ENCODE measurements around the gene CRYBB3. TPM values are rescaled to one million over a fixed set of nuclear protein-coding genes. Genes with fewer than 3 reads are reported as not detected.
"Not testable (repeated sequence)": the region's sequence is repeated elsewhere in the genome, so short reads cannot be mapped to it uniquely, and the experiment has no call there.

CRYBB3 gene
- total RNA-seq, 4 donors from 2014 or later = not detected

DNA sequence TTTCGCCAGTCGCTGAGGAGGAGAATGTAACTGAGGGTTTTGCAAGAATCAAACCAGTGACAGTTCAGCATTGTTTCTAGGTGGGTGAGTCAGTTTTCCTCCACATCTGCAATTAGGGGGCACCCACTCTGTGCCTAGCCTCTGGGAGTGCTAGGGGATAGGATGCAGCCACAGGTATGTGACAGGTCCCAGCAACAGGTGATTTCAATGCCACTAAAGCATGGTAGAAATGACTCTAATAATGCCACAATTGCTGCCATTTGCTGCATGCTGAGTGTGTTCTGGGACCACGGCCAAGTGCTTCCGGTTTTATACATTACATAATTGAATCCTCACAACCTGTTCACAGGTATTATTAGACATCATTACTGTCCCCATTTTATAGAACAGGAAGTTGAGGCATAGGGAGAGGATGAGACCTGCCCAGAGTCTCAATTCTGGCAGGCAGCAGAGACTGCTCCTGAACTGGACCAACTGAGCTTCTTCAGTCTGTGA, 20.3 kb downstream of the CRYBB3 start:
- H3K4me3 ChIP-seq = no peak overlapping the region
- no peak overlapping the region for H3K27ac ChIP-seq
- no peaks in the 10 kb centered on the region for H3K4me1 ChIP-seq
- no peaks in the 10 kb centered on the region for H3K36me3 ChIP-seq
- no peaks in the 10 kb centered on the region for H3K9me3 ChIP-seq
- DNase-seq = no peak
- TF ChIP-seq, protein P1, sequence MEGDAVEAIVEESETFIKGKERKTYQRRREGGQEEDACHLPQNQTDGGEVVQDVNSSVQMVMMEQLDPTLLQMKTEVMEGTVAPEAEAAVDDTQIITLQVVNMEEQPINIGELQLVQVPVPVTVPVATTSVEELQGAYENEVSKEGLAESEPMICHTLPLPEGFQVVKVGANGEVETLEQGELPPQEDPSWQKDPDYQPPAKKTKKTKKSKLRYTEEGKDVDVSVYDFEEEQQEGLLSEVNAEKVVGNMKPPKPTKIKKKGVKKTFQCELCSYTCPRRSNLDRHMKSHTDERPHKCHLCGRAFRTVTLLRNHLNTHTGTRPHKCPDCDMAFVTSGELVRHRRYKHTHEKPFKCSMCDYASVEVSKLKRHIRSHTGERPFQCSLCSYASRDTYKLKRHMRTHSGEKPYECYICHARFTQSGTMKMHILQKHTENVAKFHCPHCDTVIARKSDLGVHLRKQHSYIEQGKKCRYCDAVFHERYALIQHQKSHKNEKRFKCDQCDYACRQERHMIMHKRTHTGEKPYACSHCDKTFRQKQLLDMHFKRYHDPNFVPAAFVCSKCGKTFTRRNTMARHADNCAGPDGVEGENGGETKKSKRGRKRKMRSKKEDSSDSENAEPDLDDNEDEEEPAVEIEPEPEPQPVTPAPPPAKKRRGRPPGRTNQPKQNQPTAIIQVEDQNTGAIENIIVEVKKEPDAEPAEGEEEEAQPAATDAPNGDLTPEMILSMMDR (IDR thresholded peaks at IDR 0.05) = no peak
- no peak for TF ChIP-seq POLR2A (IDR thresholded peaks at IDR 0.05)
- intact Hi-C loops (cut with DNase I; ENCODE audit: low total_unique reads) = no loop called here
- H3K27me3 ChIP-seq = no peaks in the 10 kb centered on the region

GRCh38 chr22:25221790-25222189, 22.1 kb downstream of the CRYBB3 start:
- Histone ChIP-seq H3K27me3 (no peaks in the 10 kb centered on the region), H3K36me3 (no peaks in the 10 kb centered on the region), H3K27ac (no peak overlapping the region), H3K9me3 (no peaks in the 10 kb centered on the region), H3K4me3 (no peak overlapping the region), H3K4me1 (no peaks in the 10 kb centered on the region)
- TF ChIP-seq POLR2A (IDR thresholded peaks at IDR 0.05) = no peak
- TF ChIP-seq, protein P1 (IDR thresholded peaks at IDR 0.05) = no peak
- DNase-seq = no peak
- intact Hi-C loops (cut with DNase I; ENCODE audit: low total_unique reads) = no loop called here

DNA sequence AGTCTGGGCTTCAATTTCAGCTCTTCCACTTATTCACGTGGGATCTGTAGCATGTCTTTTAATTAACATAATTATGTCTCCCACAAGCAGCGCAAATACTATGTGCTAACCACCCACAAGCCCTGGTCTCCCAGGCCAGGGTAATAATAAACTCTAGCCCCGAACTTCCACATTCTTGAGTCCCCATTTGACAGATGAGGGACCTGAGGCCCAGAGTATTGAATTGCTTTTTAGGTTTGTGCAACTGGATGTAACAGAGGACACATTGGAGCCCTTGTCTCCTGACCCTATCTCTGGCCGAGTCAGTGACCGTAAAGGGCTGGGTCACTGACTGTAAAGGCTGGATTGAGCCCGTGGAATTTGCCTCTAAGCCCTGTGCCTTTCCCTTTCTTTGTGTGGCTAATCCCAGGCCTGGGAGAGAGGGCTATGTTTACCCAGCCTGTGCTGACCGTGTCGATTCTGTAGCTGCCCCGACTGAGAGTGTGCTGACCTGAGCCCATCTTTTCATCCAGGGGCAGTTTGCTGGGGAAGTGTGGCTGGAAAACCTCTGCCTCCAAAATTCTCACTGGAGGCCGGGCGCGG, 23.7 kb downstream of the CRYBB3 start:
- intact Hi-C loops (cut with DNase I; ENCODE audit: low total_unique reads) = no loop called here
- Histone ChIP-seq H3K4me3 (no peak overlapping the region), H3K9me3 (no peaks in the 10 kb centered on the region), H3K36me3 (no peaks in the 10 kb centered on the region), H3K4me1 (no peaks in the 10 kb centered on the region), H3K27ac (no peak overlapping the region), H3K27me3 (no peaks in the 10 kb centered on the region)
- TF ChIP-seq, protein P1 (IDR thresholded peaks at IDR 0.05) = no peak
- TF ChIP-seq POLR2A (IDR thresholded peaks at IDR 0.05) = no peak
- no peak for DNase-seq

- no peaks in the 10 kb centered on the region for H3K4me1 ChIP-seq
- no peak overlapping the region for H3K4me3 ChIP-seq
- no peaks in the 10 kb centered on the region for H3K27me3 ChIP-seq
- no peak for TF ChIP-seq POLR2A (IDR thresholded peaks at IDR 0.05)
- TF ChIP-seq, protein P1 (IDR thresholded peaks at IDR 0.05) = no peak
- no peaks in the 10 kb centered on the region for H3K9me3 ChIP-seq
- no peak overlapping the region for H3K27ac ChIP-seq
- no peak for DNase-seq
- intact Hi-C loops (cut with DNase I; ENCODE audit: low total_unique reads) = no loop called here
- no peaks in the 10 kb centered on the region for H3K36me3 ChIP-seq
Observed at GRCh38 chr22:25228822-25229221, 29.2 kb downstream of the CRYBB3 start.

- H3K27ac ChIP-seq; intact Hi-C loops (cut with DNase I; ENCODE audit: low total_unique reads); H3K4me3 ChIP-seq; H3K4me1 ChIP-seq; H3K27me3 ChIP-seq; DNase-seq; H3K36me3 ChIP-seq; H3K9me3 ChIP-seq: not testable (repeated sequence)
Observed at GRCh38 chr22:25230760-25231159, 31.1 kb downstream of the CRYBB3 start.

- H3K27ac ChIP-seq = no peak overlapping the region
- H3K4me3 ChIP-seq = no peak overlapping the region
- intact Hi-C loops (cut with DNase I; ENCODE audit: low total_unique reads) = no loop called here
- TF ChIP-seq POLR2A (IDR thresholded peaks at IDR 0.05) = no peak
- TF ChIP-seq, protein P1 (IDR thresholded peaks at IDR 0.05) = no peak
- no peaks in the 10 kb centered on the region for H3K27me3 ChIP-seq
- DNase-seq = no peak
- no peaks in the 10 kb centered on the region for H3K36me3 ChIP-seq
- no peaks in the 10 kb centered on the region for H3K4me1 ChIP-seq
- H3K9me3 ChIP-seq = no peaks in the 10 kb centered on the region
Observed at GRCh38 chr22:25232301-25232700, 32.6 kb downstream of the CRYBB3 start.

- H3K27me3 ChIP-seq; intact Hi-C loops (cut with DNase I; ENCODE audit: low total_unique reads): not testable (repeated sequence)
Observed at GRCh38 chr22:25233706-25234105, 34.0 kb downstream of the CRYBB3 start.

More at GRCh38 chr22:25233706-25234105, 34.0 kb downstream of the CRYBB3 start:
- not testable (repeated sequence) for H3K4me3 ChIP-seq, H3K27ac ChIP-seq, H3K4me1 ChIP-seq, DNase-seq, H3K36me3 ChIP-seq, H3K9me3 ChIP-seq

All from uterus (tissue), 4 donors.